ENCODE results near the gene INPP5D.

DNA sequence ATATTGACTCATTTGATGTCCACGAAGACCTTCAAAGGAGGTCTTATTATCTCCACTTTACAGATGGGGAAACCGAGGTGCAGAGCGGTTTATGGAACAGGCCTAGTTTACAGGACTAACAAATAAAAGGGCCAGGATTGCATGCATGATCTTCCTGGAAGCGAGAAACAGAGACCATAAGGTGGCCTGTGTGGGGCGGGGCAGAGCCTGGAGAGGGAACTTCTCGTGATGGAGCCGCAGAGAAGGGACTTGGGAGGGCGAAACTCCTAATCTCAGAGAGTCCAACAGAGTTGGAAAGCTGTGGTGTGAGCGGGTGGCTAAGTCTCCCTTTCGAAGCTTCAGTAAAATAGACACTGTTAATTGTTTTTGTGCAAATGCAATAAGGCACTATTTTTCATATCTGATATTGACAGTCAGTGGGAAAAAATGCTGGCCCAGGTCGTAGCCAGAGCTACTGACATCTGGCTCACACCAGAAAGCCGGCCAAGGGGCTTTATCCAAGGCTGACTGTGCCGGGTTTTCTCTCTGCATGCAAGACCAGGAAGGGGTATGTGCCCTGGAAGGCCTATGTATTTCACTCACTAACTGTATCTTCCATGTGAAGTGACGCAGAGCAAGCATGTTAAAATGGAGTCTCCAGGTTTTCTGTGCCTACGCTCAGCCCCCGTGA, 4.5 kb downstream of the INPP5D start:
- TF ChIP-seq, protein P1, sequence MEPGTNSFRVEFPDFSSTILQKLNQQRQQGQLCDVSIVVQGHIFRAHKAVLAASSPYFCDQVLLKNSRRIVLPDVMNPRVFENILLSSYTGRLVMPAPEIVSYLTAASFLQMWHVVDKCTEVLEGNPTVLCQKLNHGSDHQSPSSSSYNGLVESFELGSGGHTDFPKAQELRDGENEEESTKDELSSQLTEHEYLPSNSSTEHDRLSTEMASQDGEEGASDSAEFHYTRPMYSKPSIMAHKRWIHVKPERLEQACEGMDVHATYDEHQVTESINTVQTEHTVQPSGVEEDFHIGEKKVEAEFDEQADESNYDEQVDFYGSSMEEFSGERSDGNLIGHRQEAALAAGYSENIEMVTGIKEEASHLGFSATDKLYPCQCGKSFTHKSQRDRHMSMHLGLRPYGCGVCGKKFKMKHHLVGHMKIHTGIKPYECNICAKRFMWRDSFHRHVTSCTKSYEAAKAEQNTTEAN (CRISPR knock-in tag; conservative IDR thresholded peaks at IDR 0.05): no peak
- TF ChIP-seq HHEX (CRISPR knock-in tag; IDR thresholded peaks at IDR 0.05) (no peak), BHLHE40 (IDR thresholded peaks at IDR 0.05; ENCODE audit: low read length) (no peak), TCF7 (IDR thresholded peaks at IDR 0.05; ENCODE audit: low read depth) (no peak), EZH2 (conservative IDR thresholded peaks at IDR 0.05; ENCODE audit: low read depth, low read length) (no peak), NFRKB (IDR thresholded peaks at IDR 0.05) (no peak), MEF2D (CRISPR knock-in tag; IDR thresholded peaks at IDR 0.05) (no peak), PHB2 (IDR thresholded peaks at IDR 0.05; ENCODE audit: partially characterized antibody) (no peak)
- TF ChIP-seq, protein P2, sequence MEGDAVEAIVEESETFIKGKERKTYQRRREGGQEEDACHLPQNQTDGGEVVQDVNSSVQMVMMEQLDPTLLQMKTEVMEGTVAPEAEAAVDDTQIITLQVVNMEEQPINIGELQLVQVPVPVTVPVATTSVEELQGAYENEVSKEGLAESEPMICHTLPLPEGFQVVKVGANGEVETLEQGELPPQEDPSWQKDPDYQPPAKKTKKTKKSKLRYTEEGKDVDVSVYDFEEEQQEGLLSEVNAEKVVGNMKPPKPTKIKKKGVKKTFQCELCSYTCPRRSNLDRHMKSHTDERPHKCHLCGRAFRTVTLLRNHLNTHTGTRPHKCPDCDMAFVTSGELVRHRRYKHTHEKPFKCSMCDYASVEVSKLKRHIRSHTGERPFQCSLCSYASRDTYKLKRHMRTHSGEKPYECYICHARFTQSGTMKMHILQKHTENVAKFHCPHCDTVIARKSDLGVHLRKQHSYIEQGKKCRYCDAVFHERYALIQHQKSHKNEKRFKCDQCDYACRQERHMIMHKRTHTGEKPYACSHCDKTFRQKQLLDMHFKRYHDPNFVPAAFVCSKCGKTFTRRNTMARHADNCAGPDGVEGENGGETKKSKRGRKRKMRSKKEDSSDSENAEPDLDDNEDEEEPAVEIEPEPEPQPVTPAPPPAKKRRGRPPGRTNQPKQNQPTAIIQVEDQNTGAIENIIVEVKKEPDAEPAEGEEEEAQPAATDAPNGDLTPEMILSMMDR (CRISPR knock-in tag; IDR thresholded peaks at IDR 0.05): no peak
- TF ChIP-seq, protein P3, sequence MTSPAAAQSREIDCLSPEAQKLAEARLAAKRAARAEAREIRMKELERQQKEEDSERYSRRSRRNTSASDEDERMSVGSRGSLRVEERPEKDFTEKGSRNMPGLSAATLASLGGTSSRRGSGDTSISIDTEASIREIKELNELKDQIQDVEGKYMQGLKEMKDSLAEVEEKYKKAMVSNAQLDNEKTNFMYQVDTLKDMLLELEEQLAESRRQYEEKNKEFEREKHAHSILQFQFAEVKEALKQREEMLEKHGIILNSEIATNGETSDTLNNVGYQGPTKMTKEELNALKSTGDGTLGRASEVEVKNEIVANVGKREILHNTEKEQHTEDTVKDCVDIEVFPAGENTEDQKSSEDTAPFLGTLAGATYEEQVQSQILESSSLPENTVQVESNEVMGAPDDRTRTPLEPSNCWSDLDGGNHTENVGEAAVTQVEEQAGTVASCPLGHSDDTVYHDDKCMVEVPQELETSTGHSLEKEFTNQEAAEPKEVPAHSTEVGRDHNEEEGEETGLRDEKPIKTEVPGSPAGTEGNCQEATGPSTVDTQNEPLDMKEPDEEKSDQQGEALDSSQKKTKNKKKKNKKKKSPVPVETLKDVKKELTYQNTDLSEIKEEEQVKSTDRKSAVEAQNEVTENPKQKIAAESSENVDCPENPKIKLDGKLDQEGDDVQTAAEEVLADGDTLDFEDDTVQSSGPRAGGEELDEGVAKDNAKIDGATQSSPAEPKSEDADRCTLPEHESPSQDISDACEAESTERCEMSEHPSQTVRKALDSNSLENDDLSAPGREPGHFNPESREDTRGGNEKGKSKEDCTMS (CRISPR knock-in tag; conservative IDR thresholded peaks at IDR 0.05): no peak
